ENCODE data around the gene PTPRH. TPM values are rescaled to one million over a fixed set of nuclear protein-coding genes. Genes with fewer than 3 reads are reported as not detected.

The PTPRH gene
- polyA plus RNA-seq, 1 of the 3 experiments (the other 2 are of a cell fraction) = 1.1 TPM

GRCh38 chr19:55216461-55217198 lies 7.3 kb upstream of the PTPRH start (continued):
- TF ChIP-seq EZH2phosphoT487 (IDR thresholded peaks at IDR 0.05; ENCODE audit: borderline replicate concordance, low read depth) (no peak), TAF1 (IDR thresholded peaks at IDR 0.05; ENCODE audit: borderline replicate concordance, low read depth, low read length) (peak; percentile 42; the same call in 1 of the 2 replicates), TEAD4 (IDR thresholded peaks at IDR 0.05; ENCODE audit: borderline replicate concordance, insufficient read depth) (no peak), SIN3A (IDR thresholded peaks at IDR 0.05; ENCODE audit: borderline replicate concordance, low read depth, low read length) (peak; percentile 96), MXI1 (IDR thresholded peaks at IDR 0.05; ENCODE audit: low read depth, low read length) (peak; percentile 95), GABPA (IDR thresholded peaks at IDR 0.05; ENCODE audit: low read depth) (peak; percentile 68), FOXJ3 (CRISPR knock-in tag; IDR thresholded peaks at IDR 0.05) (peak; percentile 88)
- TF ChIP-seq, protein P1, sequence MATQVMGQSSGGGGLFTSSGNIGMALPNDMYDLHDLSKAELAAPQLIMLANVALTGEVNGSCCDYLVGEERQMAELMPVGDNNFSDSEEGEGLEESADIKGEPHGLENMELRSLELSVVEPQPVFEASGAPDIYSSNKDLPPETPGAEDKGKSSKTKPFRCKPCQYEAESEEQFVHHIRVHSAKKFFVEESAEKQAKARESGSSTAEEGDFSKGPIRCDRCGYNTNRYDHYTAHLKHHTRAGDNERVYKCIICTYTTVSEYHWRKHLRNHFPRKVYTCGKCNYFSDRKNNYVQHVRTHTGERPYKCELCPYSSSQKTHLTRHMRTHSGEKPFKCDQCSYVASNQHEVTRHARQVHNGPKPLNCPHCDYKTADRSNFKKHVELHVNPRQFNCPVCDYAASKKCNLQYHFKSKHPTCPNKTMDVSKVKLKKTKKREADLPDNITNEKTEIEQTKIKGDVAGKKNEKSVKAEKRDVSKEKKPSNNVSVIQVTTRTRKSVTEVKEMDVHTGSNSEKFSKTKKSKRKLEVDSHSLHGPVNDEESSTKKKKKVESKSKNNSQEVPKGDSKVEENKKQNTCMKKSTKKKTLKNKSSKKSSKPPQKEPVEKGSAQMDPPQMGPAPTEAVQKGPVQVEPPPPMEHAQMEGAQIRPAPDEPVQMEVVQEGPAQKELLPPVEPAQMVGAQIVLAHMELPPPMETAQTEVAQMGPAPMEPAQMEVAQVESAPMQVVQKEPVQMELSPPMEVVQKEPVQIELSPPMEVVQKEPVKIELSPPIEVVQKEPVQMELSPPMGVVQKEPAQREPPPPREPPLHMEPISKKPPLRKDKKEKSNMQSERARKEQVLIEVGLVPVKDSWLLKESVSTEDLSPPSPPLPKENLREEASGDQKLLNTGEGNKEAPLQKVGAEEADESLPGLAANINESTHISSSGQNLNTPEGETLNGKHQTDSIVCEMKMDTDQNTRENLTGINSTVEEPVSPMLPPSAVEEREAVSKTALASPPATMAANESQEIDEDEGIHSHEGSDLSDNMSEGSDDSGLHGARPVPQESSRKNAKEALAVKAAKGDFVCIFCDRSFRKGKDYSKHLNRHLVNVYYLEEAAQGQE (IDR thresholded peaks at IDR 0.05; ENCODE audit: low read depth, low read length) = peak; percentile 99

DNA sequence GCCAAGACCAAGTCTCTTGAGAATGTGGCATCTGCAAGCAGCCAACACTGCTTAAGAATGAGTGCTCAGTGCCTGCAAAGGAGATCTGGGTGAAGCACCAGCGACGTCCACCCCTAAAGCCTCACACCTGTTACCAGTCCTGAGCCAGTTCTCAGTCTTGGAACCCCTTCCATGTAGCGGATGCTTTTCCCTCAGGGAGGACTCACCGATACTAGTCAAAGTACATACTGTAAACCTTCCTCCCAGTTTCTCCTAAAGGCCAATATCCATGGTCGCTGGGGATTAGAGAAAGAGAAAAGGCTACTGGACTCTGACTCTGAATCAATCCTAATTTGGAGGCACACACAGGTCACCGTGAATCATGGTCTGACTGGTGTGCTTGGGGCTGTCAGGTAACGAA lies 4.2 kb upstream of the PTPRH start:
- Histone ChIP-seq H3F3A (replicated peaks; ENCODE audit: insufficient read depth) (peaks cover 32% of the 10 kb centered on the region), H3K4me1 (ENCODE audit: control insufficient read depth in 1 of 2, insufficient read depth in 2 of 2, low read depth in 1 of 2, low read length in 1 of 2) (peaks cover 11 to 22% of the 10 kb centered on the region in 2 experiments; a peak in 3 of 4 replicates), H3K4me3 (ENCODE audit: low read depth in 2 of 2, low read length in 1 of 2) (no peak overlapping the region), H3K9me3 (no peaks in the 10 kb centered on the region), H3K36me3 (replicated peaks in 1 of 2; ENCODE audit: control insufficient read depth in 1 of 2, insufficient read depth in 2 of 2, low read length in 1 of 2) (no peaks in the 10 kb centered on the region), H3K27ac (ENCODE audit: low read depth in 2 of 2, low read length in 1 of 2) (no peak overlapping the region), H3K27me3 (ENCODE audit: insufficient read depth) (no peaks in the 10 kb centered on the region), H4K20me1 (ENCODE audit: insufficient read depth) (peaks cover 5% of the 10 kb centered on the region; the same call in 1 of the 2 replicates), H3K9ac (no peak overlapping the region), H3K79me2 (ENCODE audit: insufficient read depth) (no peaks in the 10 kb centered on the region), H3K4me2 (no peak overlapping the region), H3K9me2 (no peaks in the 10 kb centered on the region), H2AFZ (ENCODE audit: low read depth) (no peak overlapping the region)
- TF ChIP-seq ELF1 (IDR thresholded peaks at IDR 0.05) (no peak), FOXM1 (IDR thresholded peaks at IDR 0.05; ENCODE audit: low read depth) (no peak), CHD2 (IDR thresholded peaks at IDR 0.05; ENCODE audit: low read length, partially characterized antibody) (no peak), EP300 (IDR thresholded peaks at IDR 0.05; ENCODE audit: borderline replicate concordance in 1 of 2, low read depth in 1 of 2, low read length in 1 of 2) (no peak), USF1 (IDR thresholded peaks at IDR 0.05; ENCODE audit: borderline replicate concordance, low read depth) (no peak), NRF1 (IDR thresholded peaks at IDR 0.05; ENCODE audit: low read depth, low read length) (no peak), TCF12 (IDR thresholded peaks at IDR 0.05) (no peak), EZH2phosphoT487 (IDR thresholded peaks at IDR 0.05; ENCODE audit: borderline replicate concordance, low read depth) (no peak), GATA2 (CRISPR knock-in tag; IDR thresholded peaks at IDR 0.05) (no peak), NFIC (IDR thresholded peaks at IDR 0.05; ENCODE audit: borderline replicate concordance) (no peak), JUND (IDR thresholded peaks at IDR 0.05) (no peak), RCOR1 (IDR thresholded peaks at IDR 0.05; ENCODE audit: low read length) (no peak), RAD21 (IDR thresholded peaks at IDR 0.05; ENCODE audit: low read length) (no peak), SMC3 (IDR thresholded peaks at IDR 0.05; ENCODE audit: low read depth, low read length) (no peak), TAF1 (IDR thresholded peaks at IDR 0.05; ENCODE audit: borderline replicate concordance, low read depth, low read length) (no peak)
- TF ChIP-seq, protein P2, sequence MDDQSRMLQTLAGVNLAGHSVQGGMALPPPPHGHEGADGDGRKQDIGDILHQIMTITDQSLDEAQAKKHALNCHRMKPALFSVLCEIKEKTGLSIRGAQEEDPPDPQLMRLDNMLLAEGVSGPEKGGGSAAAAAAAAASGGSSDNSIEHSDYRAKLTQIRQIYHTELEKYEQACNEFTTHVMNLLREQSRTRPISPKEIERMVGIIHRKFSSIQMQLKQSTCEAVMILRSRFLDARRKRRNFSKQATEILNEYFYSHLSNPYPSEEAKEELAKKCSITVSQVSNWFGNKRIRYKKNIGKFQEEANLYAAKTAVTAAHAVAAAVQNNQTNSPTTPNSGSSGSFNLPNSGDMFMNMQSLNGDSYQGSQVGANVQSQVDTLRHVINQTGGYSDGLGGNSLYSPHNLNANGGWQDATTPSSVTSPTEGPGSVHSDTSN (IDR thresholded peaks at IDR 0.05) = no peak
- CTCF ChIA-PET = no interaction called here
- WGBS (ENCODE audit: low lambda C conversion rate) = 83% methylated on average over 7 of the region's 7 CpGs
- no peak for DNase-seq
- POLR2A ChIA-PET = no interaction called here

All from SK-N-SH (cell line).